NCI-H1092 treated with DMSO at 0.1 percent for 48 hours (cell line): ENCODE data around the gene LITAF.

Source experiments
- DNase-seq: peaks from one replicate; lab custom pipeline; 2025; lab: John Stamatoyannopoulos, UW

The LITAF gene

DNA sequence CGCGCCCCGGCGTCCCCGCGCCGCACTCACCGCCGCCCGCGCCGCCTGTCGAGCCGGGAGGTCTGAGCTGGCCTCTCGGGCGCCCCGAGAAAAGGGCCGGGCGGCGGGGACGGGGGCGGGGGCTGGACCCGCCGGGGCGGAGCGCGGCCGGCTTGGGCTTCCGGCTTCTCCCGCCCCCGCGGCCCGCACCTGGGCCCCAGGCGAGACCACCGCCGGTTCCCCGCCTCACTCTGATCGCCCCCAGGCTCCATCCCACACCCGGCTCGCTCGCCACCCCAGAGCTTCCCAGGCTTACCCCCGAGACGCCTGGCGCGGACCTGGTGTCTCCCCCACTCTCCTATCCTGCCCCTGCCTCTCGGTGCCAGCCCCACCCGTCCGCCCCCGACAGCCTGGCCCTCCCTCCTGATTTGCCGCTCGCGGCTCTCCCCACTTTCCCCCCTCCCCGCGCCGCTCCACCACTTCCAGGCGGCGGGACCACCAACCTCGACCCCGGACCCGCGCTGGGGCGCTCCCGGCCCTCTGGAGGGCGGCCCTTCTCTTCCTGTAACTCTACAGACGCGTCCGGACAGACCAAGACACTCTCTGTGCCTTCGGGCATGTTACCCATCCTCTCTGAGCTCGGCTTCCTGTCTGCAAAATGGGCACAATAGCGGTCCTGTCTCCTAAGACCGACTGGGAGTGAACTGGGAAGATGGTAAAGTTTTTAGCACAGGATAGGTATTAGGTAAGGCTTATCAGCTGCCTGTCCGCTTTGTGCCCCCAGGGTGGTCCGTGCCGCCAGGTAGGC lies at the start of gene LITAF:
TSS of gene LITAF (minus strand) at position 64 of the 787 bp plus-strand sequence. CDS start 30,189 bp downstream, outside the sequence.
- peak; percentile 13 for DNase-seq

DNA sequence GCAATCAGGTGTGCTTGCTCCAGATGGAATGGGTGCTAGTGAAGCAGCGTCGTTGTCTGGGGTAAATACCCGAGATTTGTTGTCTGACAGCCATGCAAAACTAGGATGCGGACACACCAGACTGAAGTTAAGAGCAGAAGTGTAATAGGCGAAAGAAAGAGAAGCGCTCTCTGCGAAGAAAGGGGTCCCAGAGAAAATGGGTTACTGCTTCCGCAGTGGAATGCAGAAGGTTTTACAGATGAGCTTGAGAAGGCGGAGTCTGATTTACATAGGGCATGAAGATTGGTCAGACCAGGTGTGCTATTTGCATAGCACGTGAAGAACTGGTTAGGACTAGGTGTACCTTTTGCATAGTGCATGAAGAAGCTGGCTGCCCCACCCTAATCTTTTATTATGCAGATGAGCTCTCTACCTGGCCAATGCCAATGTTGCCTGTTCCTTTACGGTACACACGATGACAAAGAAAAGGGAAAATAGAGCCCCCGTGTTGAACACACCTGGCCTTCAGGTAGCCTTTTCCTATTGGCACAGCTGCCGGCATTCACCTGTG lies 49.5 kb upstream of the LITAF start:
- peak; percentile 17 for DNase-seq

DNA sequence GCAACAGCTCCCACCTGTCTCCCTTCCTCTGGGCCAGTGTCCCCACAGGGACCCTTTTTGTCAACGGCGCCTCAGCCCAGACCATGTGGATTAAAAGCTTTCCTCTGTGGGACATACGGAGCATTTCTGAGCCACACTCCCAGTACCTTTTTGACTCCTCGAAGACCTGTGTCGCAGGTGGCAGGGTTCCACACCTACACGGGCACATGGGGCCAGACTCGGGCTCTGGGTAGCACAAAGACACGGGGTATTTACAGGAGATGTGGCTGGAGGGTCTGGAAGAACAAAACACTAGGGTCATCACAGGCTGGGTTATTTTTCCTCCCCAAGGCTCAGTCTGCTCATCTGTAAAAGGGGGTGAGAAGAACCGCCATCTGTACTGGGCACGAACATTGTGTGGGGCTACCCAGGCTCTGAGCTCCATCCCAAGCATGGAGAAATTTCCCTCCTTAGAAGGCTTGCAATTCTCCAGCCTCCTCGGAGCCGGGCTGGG lies 49.0 kb upstream of the LITAF start:
- no peak for DNase-seq

DNA sequence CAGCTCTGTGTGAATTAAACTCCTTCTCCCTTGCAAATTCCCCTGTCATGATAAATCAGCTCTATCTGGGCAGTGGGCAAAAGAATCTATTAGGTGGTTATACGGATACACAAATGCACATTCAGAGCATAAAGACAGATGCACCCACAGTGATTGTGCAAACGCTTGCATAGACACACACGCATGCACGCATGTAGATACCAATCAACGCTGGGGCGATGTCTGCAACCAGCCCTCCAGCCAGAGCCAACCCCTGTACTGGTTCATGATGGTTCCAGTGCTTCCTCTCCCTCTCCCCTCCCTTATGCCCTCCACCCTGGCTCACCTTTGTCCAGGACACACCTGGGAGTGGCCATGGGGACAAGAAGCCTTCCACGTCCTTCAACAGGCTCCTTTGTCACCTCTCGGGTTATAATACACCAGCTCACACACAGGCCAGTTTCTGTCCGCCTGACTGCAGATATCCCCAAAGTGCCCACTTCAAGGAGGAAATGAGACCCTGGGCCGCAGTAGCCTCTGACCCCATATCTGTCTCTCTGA lies 48.5 kb upstream of the LITAF start:
- no peak for DNase-seq

DNA sequence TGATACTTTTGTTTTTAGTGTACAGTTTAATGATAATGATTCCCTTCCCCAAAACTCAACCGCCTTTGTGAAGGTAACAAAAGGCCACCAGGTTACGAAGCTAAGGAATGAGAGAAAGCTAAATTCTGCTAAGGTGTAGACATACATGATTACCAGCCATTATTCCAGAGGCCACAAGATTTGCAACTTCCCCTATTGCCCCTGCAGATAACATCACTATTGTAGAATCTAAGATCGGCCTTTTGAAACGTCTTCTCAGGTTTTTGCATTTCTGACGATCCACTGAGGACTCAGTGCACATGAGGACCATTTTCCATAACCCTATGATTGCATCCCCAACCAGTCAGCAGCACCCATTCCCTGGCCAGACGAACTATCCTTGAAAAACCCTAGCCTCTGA lies 47.6 kb upstream of the LITAF start:
- DNase-seq, result no peak

DNA sequence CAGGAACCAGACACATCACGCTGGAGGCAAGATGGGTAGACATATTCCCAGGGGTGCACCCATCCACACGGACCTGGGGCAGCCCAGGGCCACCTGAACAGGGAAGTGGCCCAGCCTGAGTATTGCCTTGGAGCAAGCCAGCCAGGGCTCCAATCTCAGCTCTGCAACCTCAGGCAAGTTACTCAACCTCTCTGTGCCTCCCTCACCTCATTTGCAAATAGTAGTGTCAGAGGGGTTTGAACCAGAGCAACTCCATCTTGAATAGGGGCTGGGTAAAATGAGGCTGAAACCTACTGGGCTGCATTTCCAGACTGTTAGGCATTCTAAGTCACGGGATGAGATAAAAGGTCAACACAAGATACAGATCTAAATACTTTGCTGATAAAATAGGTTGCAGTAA lies 46.4 kb upstream of the LITAF start:
- no peak for DNase-seq

DNA sequence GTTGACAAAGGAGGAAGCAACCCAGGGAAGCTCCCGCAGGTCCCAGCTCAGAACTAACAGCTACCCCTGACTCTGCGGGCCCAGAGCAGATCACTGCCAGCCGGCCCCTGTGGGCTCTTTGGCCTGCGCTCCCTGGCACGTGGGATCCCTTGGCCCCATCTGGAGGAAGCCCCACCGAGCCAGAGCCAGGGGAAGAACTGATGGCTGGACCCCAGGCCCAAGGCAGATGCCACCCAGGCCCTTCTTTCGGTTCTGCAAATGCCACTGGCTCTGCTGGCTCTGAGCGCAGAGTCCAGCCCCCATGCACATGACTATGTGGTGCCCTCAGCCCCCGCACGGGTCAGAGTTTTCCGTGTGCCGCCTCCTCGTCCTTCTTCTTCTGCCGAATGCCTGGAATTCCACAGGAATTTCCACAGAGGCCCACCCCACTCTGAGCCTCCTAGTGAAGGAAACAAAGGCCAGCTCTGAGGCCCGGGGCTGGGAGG lies 45.8 kb upstream of the LITAF start:
- DNase-seq, result no peak

DNA sequence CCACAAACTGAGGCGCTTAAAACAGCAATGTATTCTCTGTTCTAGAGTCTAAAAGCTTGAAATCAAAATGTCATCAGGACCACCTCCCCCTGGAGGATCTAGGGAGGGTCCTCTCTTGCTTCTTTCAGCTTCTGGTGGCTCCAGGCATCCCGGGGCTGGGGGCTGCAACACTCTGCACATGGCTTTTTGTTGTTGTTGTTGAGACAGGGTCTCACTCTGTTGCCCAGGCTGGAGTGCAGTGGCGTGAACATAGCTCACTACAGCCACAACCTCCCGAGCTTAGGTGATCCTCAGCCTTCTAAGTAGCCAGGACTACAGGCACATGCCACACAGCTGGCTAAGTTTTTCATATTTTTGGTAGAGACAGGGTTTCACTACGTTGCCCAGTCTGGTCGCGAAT lies 44.5 kb upstream of the LITAF start:
- no peak for DNase-seq

DNA sequence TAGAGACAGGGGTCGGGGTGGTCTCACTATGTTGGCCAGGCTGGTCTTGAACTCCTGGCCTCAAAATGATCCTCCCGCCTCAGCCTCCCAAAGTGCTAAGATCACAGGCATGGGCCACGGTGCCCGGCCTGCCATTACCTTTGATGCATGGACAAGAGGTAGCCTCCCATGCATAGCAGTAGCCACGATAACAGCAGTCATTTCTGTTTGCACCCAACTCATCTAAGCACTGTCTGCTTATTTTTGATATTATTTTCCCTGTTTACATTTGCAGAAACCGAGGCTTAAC lies 44.0 kb upstream of the LITAF start:
- DNase-seq, result no peak

DNA sequence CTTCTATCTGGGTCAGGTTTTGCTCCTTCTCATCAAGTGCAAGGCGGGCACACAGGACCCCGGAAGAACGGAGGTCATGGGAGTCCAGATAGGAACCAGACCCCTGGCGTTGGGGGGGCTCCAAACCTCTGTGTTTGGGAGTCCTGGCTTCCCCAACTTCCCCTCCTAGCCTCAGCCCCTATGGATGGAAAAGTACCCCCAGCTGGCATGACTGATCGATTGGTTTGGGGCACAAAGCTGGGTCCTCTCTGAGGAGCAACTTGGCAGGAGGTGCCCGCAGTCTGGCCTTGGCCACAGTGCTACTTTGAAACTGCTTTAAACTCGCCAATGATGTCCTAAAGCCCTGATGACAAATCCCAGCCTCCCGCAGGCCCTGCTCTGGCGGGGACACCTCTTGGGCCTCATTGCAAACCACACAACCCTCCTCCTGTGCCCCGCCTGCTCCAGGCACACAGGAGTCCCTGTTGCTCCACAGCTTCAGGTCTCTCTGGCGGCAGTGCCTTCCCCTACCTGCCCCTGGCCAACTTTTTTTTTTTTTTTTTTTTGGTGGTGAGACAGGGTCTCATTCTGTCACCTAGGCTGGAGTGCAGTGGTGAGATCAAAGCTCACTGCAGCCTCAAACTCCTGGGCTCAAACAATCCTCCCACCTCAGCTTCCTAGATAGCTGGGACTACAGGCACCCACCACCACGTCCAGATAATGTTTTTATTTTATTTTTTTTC lies 43.5 kb upstream of the LITAF start:
- no peak for DNase-seq

DNA sequence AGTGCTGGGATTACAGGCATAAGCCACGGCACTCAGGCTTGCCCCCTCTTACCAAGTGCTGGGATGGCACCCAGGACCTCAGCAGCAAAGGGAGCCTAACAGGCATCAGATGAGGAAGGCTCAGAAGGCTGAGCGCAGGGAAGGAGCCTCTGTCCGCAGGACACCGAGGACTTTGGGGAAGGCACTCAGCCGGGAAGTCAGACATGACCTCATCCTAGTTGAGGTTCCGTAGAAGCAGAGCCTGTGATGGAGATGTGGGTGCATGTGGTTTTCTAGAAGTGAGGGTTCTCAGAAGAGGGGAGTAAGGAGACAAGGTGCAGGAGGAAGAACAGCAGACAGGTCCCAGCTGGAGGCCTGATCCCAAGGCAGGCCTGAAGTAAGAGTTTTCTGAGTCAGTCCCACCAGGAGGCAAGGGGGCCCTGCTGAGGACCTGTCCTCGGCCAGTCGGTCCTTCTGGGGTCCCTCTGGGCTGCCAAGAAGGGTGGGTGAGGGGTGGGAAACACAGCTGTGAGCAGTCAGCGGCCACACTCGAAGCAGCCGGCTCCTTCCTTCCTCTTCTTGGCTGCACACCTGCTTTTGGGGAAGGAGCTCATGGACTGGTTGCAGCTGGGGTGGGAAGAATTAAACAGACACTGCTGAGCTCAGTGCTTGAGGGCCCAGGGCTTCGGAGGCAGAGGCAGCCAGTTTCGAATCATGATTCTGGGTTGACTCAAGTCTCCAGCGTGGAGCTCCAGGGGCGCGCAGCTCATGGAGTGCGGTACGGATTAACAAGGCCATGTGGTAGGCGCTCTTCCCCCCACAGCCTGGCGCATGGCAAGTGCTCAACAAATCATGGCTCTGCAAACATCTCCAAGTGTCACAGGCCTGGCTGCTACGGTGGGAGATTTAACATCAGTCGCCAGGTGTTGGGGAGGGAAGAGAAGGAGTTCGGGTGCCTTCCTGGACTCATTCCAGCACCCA lies 42.6 kb upstream of the LITAF start:
- peak; percentile 15 for DNase-seq

DNA sequence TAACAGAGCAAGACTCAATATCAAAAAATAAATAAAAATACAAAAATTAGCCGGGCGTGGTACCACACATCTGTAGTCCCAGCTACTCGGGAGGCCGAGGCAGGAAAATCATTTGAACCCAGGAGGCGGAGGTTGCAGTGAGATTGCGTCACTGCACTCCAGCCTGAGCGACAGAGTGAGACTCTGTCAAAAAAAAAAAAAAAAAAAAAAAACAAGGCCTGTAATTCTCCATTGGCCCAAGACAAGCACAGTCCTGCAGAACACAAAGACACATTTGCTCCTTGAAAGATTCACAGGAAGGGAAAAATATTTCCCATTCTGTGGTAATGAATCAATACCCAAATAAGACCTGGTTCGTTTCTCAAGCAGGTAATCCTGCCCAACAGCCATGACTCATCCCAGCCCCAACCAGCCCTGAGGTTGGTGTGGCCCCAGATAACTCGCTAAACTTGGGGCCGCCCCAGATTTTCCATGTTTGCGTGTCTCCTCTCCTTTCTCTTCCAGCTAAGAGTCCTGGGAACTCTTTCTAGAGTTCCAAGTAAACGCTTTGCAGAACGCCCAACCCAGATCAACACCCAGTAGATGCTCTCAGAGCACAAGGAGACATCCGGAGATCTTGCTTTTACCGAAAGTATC lies 41.2 kb upstream of the LITAF start:
- no peak for DNase-seq

DNA sequence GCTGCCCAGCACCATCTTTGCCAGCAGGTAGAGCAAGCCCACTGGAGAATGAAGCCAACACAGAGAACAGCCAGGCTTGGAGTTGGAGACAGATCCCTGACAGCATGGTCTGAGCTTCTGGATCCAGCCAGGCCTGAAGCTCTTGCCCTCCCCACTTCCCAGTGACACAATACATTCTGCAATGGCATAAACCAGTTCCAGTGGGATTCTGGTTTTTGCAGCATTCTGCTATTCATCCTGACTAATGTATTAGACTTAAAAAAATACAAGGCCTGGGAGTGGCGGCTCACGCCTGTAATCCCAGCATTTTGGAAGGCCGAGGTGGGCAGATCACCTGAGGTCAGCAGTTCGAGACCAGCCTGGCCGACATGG lies 40.6 kb upstream of the LITAF start:
- no peak for DNase-seq

DNA sequence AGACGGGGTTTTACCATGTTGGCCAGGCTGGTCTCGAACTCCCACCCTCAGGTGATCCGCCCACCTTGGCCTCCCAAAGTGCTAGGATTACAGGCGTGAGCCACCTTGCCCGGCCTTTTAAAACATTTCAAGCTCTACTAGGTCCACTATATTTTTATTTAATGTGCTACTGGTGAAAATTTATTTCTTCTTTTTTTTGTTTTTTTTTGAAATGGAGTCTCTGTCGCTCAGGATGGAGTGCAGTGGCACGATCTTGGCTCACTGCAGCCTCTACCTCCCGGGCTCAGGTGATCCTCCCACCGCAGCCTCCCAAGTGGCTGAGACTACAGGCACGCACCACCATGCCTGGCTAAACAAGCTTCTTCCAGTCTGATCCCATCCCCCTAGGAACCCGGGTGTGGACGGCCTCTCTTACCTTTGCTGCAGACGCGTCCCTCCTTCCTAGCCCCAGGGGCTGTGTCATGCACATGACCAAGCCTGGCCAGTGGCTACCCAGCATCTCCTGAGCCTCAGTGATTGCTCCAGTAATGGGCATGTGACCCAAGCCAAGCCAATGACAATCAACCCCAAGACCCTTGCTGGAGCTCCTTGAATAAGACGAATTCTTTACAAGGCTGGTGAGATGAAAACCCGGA lies 40.1 kb upstream of the LITAF start:
- DNase-seq, result no peak

DNA sequence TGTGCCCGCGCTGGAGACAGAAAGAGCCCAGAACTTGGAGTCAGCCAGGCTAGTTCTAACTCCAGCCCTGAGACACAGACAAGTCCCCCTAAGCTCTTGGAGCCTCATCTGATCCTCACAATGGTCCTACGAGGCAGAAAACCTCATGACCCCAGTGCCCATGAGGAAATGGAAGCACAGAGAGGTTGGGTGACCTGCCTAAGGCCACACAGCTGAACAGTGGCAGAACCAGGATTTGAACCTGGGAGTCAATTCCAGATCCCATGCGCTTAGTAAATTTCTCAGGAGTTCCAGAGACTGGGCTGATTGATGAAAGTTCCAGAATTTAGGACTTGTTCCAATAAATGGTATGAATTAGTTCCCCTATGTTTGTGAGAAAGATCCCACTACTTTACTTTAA lies 39.0 kb upstream of the LITAF start:
- no peak for DNase-seq

DNA sequence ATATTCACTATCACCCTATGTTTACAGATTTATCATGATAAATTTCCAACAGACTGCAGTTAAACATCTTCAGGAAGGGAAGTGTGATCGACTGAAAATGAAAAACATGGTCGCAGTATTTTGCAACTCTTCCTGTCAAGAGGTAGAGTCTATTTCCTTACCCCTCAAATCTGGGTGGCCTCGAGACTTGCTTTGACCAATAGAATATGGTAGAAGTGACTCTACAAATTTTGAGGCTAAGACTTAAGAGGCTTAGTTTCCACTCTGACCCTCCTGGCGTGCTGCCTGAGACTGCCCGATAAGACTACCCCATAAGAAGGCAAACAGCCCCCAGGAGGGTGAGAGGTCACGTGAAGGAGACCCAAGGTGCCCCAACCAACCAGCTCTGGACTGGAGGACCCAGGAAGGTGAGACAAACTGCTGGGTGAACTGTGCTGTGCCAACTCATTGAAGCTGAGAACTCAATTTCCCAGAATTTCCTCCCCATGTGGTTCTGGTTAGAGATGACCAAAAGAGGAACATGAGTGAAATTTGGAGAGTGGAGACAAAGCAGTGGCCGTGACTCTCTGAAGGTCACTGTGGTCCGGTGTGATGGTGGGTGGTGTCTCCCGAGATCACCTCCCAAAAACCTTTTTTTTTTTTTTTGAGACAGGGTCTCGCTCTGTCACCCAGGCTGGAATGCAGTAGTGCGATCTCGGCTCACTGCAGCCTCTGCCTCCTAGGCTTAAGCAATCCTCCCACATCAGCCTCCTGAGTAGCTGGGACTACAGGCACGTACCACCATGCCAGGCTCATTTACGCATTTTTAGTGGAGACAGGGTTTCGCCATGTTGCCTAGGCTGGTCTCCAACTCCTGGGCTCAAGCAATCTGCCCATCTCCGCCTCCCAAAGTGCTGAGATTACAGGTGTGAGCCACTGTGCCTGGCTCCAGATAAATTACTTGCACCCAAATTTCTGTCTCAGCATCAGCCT lies 38.2 kb upstream of the LITAF start:
- DNase-seq, result no peak

DNA sequence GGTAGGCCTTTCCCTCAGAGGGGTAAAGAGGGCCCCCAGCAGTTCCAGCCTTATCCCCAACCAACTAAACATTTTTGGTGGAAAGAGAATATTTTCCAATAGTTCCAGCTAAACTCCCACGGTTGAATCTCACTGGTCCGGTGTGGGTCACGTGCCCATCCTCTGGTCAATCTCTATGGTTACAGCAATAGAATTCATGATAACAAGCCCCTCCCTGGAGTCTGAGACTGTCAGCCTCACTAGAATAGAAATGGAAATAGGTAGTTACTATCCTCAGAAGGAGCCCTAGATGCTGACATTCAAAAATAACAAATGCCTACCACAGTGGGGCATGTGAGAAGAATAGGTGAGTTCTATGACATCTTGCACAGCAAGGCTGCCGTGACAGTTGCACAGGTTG lies 37.5 kb upstream of the LITAF start:
- DNase-seq, result no peak

DNA sequence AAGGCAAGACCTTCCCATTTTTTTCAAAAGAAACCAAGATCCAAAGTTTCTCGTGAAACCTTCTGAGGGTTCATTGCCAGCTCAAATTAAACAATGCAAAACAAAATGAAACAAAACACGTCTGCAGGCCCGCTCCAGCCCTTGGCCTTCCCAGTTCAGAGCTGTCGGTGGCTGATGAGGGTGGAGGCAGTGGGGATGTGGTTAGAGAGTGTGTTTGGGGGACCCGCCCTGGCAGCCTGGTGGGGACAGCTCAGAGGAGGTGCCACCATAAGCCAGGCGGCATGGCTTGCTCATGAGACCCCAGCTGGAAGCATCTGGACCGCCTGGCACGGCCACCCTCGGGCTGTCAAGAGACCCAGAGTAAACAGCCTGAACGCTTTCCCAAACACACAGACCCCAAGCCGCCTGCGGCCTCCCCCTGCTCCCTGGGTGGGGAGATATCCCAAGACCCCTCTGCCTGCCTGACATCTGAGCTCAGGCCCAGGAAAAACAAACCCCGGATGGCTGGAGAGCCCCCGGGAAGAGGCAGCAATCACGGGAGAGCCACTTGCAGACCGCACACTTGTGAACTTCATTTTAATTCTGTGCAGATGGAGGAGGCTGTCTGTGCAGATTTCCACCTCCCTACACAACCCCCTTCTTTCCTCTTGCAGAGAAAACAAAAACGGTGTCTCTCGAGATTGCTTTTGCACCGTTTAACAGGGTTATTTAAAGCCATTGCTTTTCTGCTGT lies 35.4 kb upstream of the LITAF start:
- DNase-seq, result peak; percentile 13

DNA sequence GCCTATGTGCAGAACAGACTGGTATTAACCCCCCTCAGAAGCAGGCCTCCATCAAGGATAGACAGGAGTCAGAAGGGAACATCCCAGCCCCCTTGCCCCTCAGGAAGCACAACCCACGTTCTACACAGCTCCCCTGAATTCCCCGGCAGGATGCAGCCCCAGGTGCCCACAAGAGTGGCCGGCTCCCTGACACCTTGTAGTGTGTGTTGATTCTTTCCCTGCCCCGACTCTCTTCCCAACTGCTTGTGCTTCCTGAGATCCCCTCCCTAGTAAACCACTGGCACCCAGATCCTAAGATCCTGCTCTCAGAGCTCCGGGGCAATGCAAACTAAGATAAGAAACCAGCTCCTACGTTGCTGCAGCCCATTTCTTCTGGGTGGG lies 34.8 kb upstream of the LITAF start:
- DNase-seq, result no peak
